Gastroesophageal sphincter (tissue), 3 donors: Measurements from ENCODE around the gene PLA1A.

ENCODE experiments used
- CTCF ChIP-seq, 4 experiments: fragments of 200-600 bp in 2 of 4; fragments of 450-650 bp in 2 of 4; sonication (generic) in 1 of 4; IDR thresholded peaks; one replicate each; pipeline ENCODE4 v1.5.1; 2017 to 2019; ENCODE audit warnings: antibody characterized with exemption in 4 of 4, mild to moderate bottlenecking in 2 of 4, moderate library complexity in 2 of 4
- EP300 ChIP-seq: sonication (generic); formaldehyde crosslinking; IDR thresholded peaks from one replicate; pipeline ENCODE4 v1.6.1; 2017; ENCODE audit warnings: antibody characterized with exemption, mild to moderate bottlenecking
- POLR2A ChIP-seq, 2 donors: fragments of 450-650 bp; IDR thresholded peaks; one replicate each; pipeline ENCODE4 v1.6.1; 2017; ENCODE audit warnings: antibody characterized with exemption in 2 of 2, mild to moderate bottlenecking in 2 of 2, moderate library complexity in 1 of 2
- POLR2AphosphoS5 ChIP-seq: sonication (generic); formaldehyde crosslinking; IDR thresholded peaks from one replicate; pipeline ENCODE4 v1.6.1; 2017; ENCODE audit warnings: antibody characterized with exemption

GRCh38 chr3:119673875-119674274 is 76.2 kb downstream of the PLA1A start:
- TF ChIP-seq CTCF (IDR thresholded peaks at IDR 0.05), result no peak
- no peak for TF ChIP-seq POLR2AphosphoS5
- TF ChIP-seq POLR2A (IDR thresholded peaks at IDR 0.05), result no peak
- TF ChIP-seq EP300, result no peak
